Measurements from ENCODE around the gene RERE.
"Not testable (repeated sequence)": the region's sequence is repeated elsewhere in the genome, so short reads cannot be mapped to it uniquely, and the experiment has no call there.

Gene RERE

GRCh38 chr1:8845104-8846097 lies 28.0 kb upstream of the RERE start:
- DNase-seq: no peak

- DNase-seq: no peak
Observed at GRCh38 chr1:8844501-8845006, 27.1 kb upstream of the RERE start.

GRCh38 chr1:8841395-8841794 lies 24.0 kb upstream of the RERE start:
- DNase-seq: no peak

GRCh38 chr1:8839990-8840389 lies 22.6 kb upstream of the RERE start:
- no peak for DNase-seq

- no peak for DNase-seq
Observed at GRCh38 chr1:8835941-8836643, 18.7 kb upstream of the RERE start.

GRCh38 chr1:8831340-8831739 lies 13.9 kb upstream of the RERE start:
- DNase-seq: no peak

GRCh38 chr1:8830732-8831131 lies 13.3 kb upstream of the RERE start:
- not testable (repeated sequence) for DNase-seq

GRCh38 chr1:8825985-8826481 lies 8.6 kb upstream of the RERE start:
- DNase-seq: no peak

- no peak for DNase-seq
Observed at GRCh38 chr1:8823295-8823664, 5.8 kb upstream of the RERE start.

- peak; percentile 79 for DNase-seq
Observed at GRCh38 chr1:8822373-8823294, 5.2 kb upstream of the RERE start.

GRCh38 chr1:8821084-8821483 lies 3.6 kb upstream of the RERE start:
- peak; percentile 31 for DNase-seq

- not testable (repeated sequence) for DNase-seq
Observed at GRCh38 chr1:8818789-8819188, 1.3 kb upstream of the RERE start.

- DNase-seq: no peak
Observed at GRCh38 chr1:8818325-8818775, 910 bp upstream of the RERE start.

GRCh38 chr1:8816831-8817411 lies 519 bp downstream of the RERE start:
- DNase-seq: peak; percentile 75

GRCh38 chr1:8816264-8816663 lies 1.2 kb downstream of the RERE start:
- DNase-seq: no peak

- peak; percentile 72 for DNase-seq
Observed at GRCh38 chr1:8815582-8816151, 1.8 kb downstream of the RERE start.

GRCh38 chr1:8814865-8815264 lies 2.6 kb downstream of the RERE start:
- peak; percentile 39 for DNase-seq

- DNase-seq: no peak
Observed at GRCh38 chr1:8813991-8814390, 3.4 kb downstream of the RERE start.

GRCh38 chr1:8813016-8813763 lies 4.2 kb downstream of the RERE start:
- no peak for DNase-seq

- DNase-seq: no peak
Observed at GRCh38 chr1:8812081-8812480, 5.4 kb downstream of the RERE start.
